Measurements from ENCODE around the gene BUB1. TPM values are rescaled to one million over a fixed set of nuclear protein-coding genes. Genes with fewer than 3 reads are reported as not detected.

Gene BUB1
- total and polyA plus RNA-seq, 12 donors = 0.12 to 4.5 (median 0.48) TPM

DNA sequence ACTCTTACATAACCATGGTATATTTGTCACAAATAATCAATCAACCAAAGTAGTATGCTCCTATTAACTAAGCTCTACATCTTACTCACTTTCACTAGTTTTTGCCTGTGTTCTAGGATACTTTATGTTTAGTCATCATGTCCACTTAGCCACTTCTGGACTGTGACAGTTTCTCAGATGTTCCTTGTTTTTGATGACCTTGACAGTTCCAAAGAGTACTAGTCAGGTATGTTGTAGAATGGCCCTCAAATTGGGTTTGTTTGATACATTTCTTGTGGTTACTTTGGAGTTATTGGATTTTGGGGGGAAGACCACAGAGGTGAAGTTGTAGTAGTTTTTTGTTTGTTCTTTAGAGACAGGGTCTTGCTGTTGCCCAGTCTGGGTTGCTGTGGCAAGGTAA lies 35.5 kb downstream of the BUB1 start:
- no peak for ATAC-seq

DNA sequence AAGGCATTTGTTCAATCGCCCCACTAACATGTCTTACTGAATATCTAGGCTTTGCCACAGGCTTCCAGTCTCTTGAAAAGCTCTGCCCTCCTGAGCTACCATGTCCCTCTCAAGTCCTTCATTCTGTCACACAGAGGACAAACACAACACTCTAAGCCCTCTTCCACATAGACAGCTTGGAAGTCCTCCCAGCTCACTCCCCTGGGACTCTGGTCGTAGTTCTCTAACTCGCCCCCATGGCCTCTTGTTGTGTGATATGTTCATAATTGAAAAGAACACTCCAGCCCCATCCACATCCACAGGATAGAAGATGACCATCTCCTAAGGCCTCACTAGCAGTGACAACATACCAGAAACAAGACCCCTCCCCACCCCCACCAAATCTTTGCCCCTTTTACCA lies 37.9 kb downstream of the BUB1 start:
- Histone ChIP-seq H3K27me3 (no peaks in the 10 kb centered on the region), H3K9me3 (no peaks in the 10 kb centered on the region), H3K27ac (no peak overlapping the region), H3K4me3 (no peak overlapping the region), H3K36me3 (peaks cover 0 to 63% (median 0%) of the 10 kb centered on the region in 9 donors), H3K4me1 (no peaks in the 10 kb centered on the region)
- DNase-seq (peak; percentile 32 to 37), ATAC-seq (peak in 2 of 8 donors; percentile 27 to 31)
- intact Hi-C loops (cut with DNase I) = no loop called here
- TF ChIP-seq, protein P1, sequence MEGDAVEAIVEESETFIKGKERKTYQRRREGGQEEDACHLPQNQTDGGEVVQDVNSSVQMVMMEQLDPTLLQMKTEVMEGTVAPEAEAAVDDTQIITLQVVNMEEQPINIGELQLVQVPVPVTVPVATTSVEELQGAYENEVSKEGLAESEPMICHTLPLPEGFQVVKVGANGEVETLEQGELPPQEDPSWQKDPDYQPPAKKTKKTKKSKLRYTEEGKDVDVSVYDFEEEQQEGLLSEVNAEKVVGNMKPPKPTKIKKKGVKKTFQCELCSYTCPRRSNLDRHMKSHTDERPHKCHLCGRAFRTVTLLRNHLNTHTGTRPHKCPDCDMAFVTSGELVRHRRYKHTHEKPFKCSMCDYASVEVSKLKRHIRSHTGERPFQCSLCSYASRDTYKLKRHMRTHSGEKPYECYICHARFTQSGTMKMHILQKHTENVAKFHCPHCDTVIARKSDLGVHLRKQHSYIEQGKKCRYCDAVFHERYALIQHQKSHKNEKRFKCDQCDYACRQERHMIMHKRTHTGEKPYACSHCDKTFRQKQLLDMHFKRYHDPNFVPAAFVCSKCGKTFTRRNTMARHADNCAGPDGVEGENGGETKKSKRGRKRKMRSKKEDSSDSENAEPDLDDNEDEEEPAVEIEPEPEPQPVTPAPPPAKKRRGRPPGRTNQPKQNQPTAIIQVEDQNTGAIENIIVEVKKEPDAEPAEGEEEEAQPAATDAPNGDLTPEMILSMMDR (IDR thresholded peaks at IDR 0.05) = no peak
- WGBS, 2 donors = 70 to 77% methylated on average over 3 of the region's 3 CpGs

More for the DNA sequence above, 35.5 kb downstream of the BUB1 start:
- H3K9me3 ChIP-seq = no peaks in the 10 kb centered on the region
- no peak overlapping the region for H3K4me3 ChIP-seq
- H3K27ac ChIP-seq = no peak overlapping the region
- no peak for DNase-seq
- H3K36me3 ChIP-seq = peaks cover 0 to 56% (median 0%) of the 10 kb centered on the region in 9 donors
- TF ChIP-seq, protein P1 (IDR thresholded peaks at IDR 0.05) = no peak
- no peaks in the 10 kb centered on the region for H3K4me1 ChIP-seq
- no peaks in the 10 kb centered on the region for H3K27me3 ChIP-seq
- intact Hi-C loops (cut with DNase I) = no loop called here

DNA sequence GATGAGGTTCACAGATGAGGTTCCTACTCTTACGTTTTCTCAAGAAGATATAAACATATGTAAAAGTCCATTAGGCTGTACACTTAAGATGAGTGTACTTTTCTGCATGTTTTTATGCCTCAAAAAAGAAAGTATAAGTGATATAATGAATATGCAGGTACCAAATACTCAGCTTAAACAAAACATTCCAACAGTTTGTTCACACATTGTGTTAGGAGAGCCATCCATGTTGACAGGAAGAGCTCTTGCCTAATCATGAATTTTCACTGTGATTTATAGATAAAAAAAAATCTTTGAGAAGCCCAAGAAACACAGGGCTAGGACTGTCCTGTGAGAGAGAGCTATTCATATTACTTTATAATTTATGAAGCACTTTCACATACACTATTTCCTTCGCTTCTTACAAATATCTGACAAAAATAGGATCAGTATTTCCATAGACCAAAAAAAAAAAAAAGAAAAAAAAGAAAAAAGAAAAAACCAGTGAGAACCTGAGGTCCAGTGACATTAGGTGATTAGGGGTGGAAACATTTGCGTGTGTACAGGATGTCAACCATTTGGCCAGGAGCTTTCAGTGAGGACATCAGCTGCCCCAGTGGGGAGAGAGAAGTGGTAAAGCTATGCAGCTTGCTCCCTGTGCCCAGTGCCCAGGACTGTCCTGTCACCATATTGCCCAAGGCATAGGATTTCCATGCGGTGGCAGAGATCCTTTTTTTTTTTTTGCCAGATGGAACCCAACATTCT lies 38.7 kb downstream of the BUB1 start:
- peaks cover 0 to 63% (median 0%) of the 10 kb centered on the region in 9 donors for H3K36me3 ChIP-seq

DNA sequence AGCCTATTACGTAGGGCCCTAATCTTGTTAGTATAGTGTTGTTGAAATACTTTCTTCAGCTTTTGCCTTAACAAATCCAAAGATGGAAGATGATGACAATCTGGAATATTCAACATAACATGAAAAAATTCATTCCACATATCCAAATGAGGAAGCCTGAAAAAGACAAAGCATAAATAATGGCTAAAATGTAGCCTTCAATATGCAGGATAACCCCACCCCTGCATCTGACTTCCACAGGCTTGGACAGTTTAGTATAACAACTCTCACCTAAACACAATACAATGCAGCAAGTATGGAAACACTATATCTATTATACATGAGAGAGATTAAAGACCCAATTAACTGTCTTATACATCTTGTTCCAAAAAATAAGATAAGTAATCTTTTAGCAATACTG lies 39.9 kb downstream of the BUB1 start:
- H3K27me3 ChIP-seq = no peaks in the 10 kb centered on the region
- H3K4me3 ChIP-seq = no peak overlapping the region
- no peak overlapping the region for H3K27ac ChIP-seq
- DNase-seq = no peak
- no peak for ATAC-seq
- intact Hi-C loops (cut with DNase I) = no loop called here
- TF ChIP-seq, protein P1 (IDR thresholded peaks at IDR 0.05) = no peak
- peaks cover 0 to 60% (median 0%) of the 10 kb centered on the region in 9 donors for H3K36me3 ChIP-seq
- no peaks in the 10 kb centered on the region for H3K4me1 ChIP-seq
- 97 to 98% methylated on average over 1 of the region's 1 CpG for WGBS, 2 donors
- no peaks in the 10 kb centered on the region for H3K9me3 ChIP-seq

More for the DNA sequence above, 38.7 kb downstream of the BUB1 start:
- DNase-seq (no peak), ATAC-seq (no peak)
- intact Hi-C loops (cut with DNase I) = no loop called here
- H3K9me3 ChIP-seq = no peaks in the 10 kb centered on the region
- H3K4me1 ChIP-seq = no peaks in the 10 kb centered on the region
- H3K27me3 ChIP-seq = no peaks in the 10 kb centered on the region
- H3K27ac ChIP-seq = no peak overlapping the region
- H3K4me3 ChIP-seq = no peak overlapping the region
- WGBS, 2 donors = 90 to 92% methylated on average over 4 of the region's 4 CpGs
- TF ChIP-seq, protein P1 (IDR thresholded peaks at IDR 0.05) = no peak
